A549 (cell line): ENCODE measurements around the gene PTPRK. TPM values are rescaled to one million over a fixed set of nuclear protein-coding genes. Genes with fewer than 3 reads are reported as not detected.

Experiments
- ATAC-seq, 2 experiments: fragments of 200-7000 bp in 1 of 2; fragments of >200 bp in 1 of 2; cut with Nextera tagmentation in 1 of 2; cut with Tn5 transposase in 1 of 2; 3 replicates each; pipeline versions ENCODE4 v1.8.0 to v1.9.1; 2018 to 2020; ENCODE audit warnings: mild to moderate bottlenecking in 1 of 2, moderate library complexity in 1 of 2
- CTCF ChIA-PET: fragments of 300-600 bp; sonication (Branson Sonifier 250); formaldehyde crosslinking; extraction: SDS; loops from one replicate; lab custom pipeline; 2021; ENCODE audit warnings: antibody characterized with exemption, inconsistent platforms; lab: Yijun Ruan, JAX
- POLR2A ChIA-PET: fragments of 350-600 bp; formaldehyde crosslinking; extraction: SDS; loops from one replicate; lab custom pipeline; 2021; ENCODE audit warnings: antibody characterized with exemption, inconsistent platforms; lab: Yijun Ruan, JAX
- DNase-seq, 2 experiments: peaks; one replicate each; pipeline versions ENCODE4 v3.0.0 to v3.0.0-alpha.2; 2011 to 2016; ENCODE audit warnings: low read depth in 1 of 2, low spot score in 1 of 2
- FAIRE-seq: peaks from 2 replicates; lab custom pipeline; 2011; peaks lifted over from hg19 to GRCh38; lab: Jason Lieb, UNC
- H3K27ac ChIP-seq, 2 experiments: fragments of >200 bp; sonication (Bioruptor Twin); formaldehyde crosslinking; 3 replicates each; pipeline ENCODE4 v1.5.1; 2016 to 2017
- H3K4me1 ChIP-seq: fragments of >200 bp; sonication (Bioruptor Twin); formaldehyde crosslinking; 3 replicates; pipeline ENCODE4 v1.6.1; 2016
- H3K4me2 ChIP-seq: fragments of >200 bp; sonication (Bioruptor Twin); formaldehyde crosslinking; 3 replicates; pipeline ENCODE4 v1.6.1; 2016
- H3K4me3 ChIP-seq: fragments of >200 bp; sonication (Bioruptor Twin); formaldehyde crosslinking; 3 replicates; pipeline ENCODE4 v1.5.1; 2016
- H3K9me3 ChIP-seq: fragments of >200 bp; sonication (Bioruptor Twin); formaldehyde crosslinking; 3 replicates; pipeline ENCODE4 v1.6.1; 2016
- BHLHE40 ChIP-seq: IDR thresholded peaks from 2 replicates; pipeline ENCODE4 v1.6.1; 2012; ENCODE audit warnings: low read depth, low read length, inconsistent platforms
- CBX8 ChIP-seq: fragments of 200-600 bp; sonication (generic); IDR thresholded peaks from 2 replicates; pipeline ENCODE4 v1.6.1; 2016
- EHMT2 ChIP-seq: fragments of 200-600 bp; sonication (generic); IDR thresholded peaks from 2 replicates; pipeline ENCODE4 v1.6.1; 2016; ENCODE audit warnings: antibody characterized with exemption, low read depth, mild to moderate bottlenecking, moderate library complexity
- ELK1 ChIP-seq: fragments of 150-350 bp; IDR thresholded peaks from 2 replicates; pipeline ENCODE4 v1.6.1; 2014; ENCODE audit warnings: low read depth, mild to moderate bottlenecking, low read length
- EP300 ChIP-seq, 2 experiments: fragments of >200 bp; sonication (Bioruptor Twin); formaldehyde crosslinking; IDR thresholded peaks; 2 replicates in 1 of 2; 3 replicates in 1 of 2; pipeline ENCODE4 v1.6.1; 2016 to 2017
- FOXS1 ChIP-seq: fragments of 250-450 bp; sonication (Bioruptor Pico); IDR thresholded peaks from 2 replicates; pipeline ENCODE4 v1.5.0; 2020; ENCODE audit warnings: mild to moderate bottlenecking, moderate library complexity
- HEYL ChIP-seq: fragments of 250-450 bp; sonication (Bioruptor Pico); IDR thresholded peaks from 2 replicates; pipeline ENCODE4 v1.8.0; 2021; ENCODE audit warnings: mild to moderate bottlenecking, moderate library complexity
- HOXB13 ChIP-seq: fragments of 250-450 bp; sonication (Bioruptor Pico); IDR thresholded peaks from 2 replicates; pipeline ENCODE4 v1.5.0; 2020; ENCODE audit warnings: low read depth, mild to moderate bottlenecking, moderate library complexity
- HOXB5 ChIP-seq: fragments of 250-450 bp; sonication (Bioruptor Pico); IDR thresholded peaks from 2 replicates; pipeline ENCODE4 v1.5.0; 2020; ENCODE audit warnings: mild to moderate bottlenecking, moderate library complexity
- KDM5A ChIP-seq: fragments of 200-600 bp; sonication (generic); IDR thresholded peaks from 2 replicates; pipeline ENCODE4 v1.6.1; 2016; ENCODE audit warnings: antibody characterized with exemption, mild to moderate bottlenecking
- MAFK ChIP-seq: fragments of 450-650 bp; IDR thresholded peaks from 2 replicates; pipeline ENCODE4 v1.6.1; 2014; ENCODE audit not compliant: partially characterized antibody
- NFE2L2 ChIP-seq: fragments of 150-350 bp; conservative IDR thresholded peaks from 2 replicates; pipeline ENCODE4 v1.6.1; 2014; ENCODE audit warnings: low read length
- NR3C1 ChIP-seq: fragments of >200 bp; sonication (Bioruptor Twin); formaldehyde crosslinking; IDR thresholded peaks from 3 replicates; pipeline ENCODE4 v1.6.1; 2017
- PHF8 ChIP-seq: fragments of 200-600 bp; sonication (generic); IDR thresholded peaks from 2 replicates; pipeline ENCODE4 v1.6.1; 2016; ENCODE audit warnings: low read depth, mild to moderate bottlenecking, antibody characterized with exemption, moderate library complexity, borderline replicate concordance
- RAD21 ChIP-seq, 2 experiments: fragments of >200 bp in 1 of 2; sonication (Bioruptor Twin) in 1 of 2; formaldehyde crosslinking in 1 of 2; IDR thresholded peaks in 1 of 2; conservative IDR thresholded peaks in 1 of 2; 2 replicates in 1 of 2; 3 replicates in 1 of 2; pipeline ENCODE4 v1.6.1; 2012 to 2018; ENCODE audit warnings: inconsistent platforms in 1 of 2
- RCOR1 ChIP-seq: fragments of 150-350 bp; IDR thresholded peaks from 2 replicates; pipeline ENCODE4 v1.6.1; 2014; ENCODE audit warnings: antibody characterized with exemption, low read length, low read depth
- RNF2 ChIP-seq: fragments of 200-600 bp; sonication (generic); IDR thresholded peaks from 2 replicates; pipeline ENCODE4 v1.6.1; 2016; ENCODE audit warnings: low read depth, mild to moderate bottlenecking, antibody characterized with exemption, moderate library complexity, borderline replicate concordance
- SMC3 ChIP-seq: fragments of >200 bp; sonication (Bioruptor Twin); formaldehyde crosslinking; IDR thresholded peaks from 3 replicates; pipeline ENCODE4 v1.6.1; 2018; ENCODE audit warnings: inconsistent platforms
- SREBF2 ChIP-seq: fragments of 450-650 bp; IDR thresholded peaks from 2 replicates; pipeline ENCODE4 v1.6.1; 2014; ENCODE audit warnings: mild to moderate bottlenecking, moderate library complexity
- USF2 ChIP-seq: fragments of 450-650 bp; IDR thresholded peaks from 2 replicates; pipeline ENCODE4 v1.6.1; 2014; ENCODE audit warnings: antibody characterized with exemption
- ZC3H11A ChIP-seq: fragments of 450-650 bp; IDR thresholded peaks from 2 replicates; pipeline ENCODE4 v1.6.1; 2014; ENCODE audit warnings: antibody characterized with exemption, mild to moderate bottlenecking
- ZNF302 ChIP-seq: fragments of 250-450 bp; sonication (Bioruptor Pico); IDR thresholded peaks from 2 replicates; pipeline ENCODE4 v1.9.0; 2021; ENCODE audit warnings: inconsistent platforms, mild to moderate bottlenecking, moderate library complexity
- WGBS: methylation state at CpG from one replicate; pipeline ENCODE4 v1.1.6; 2017; ENCODE audit errors: missing lambda C conversion rate; 5-methylcytosine and 5-hydroxymethylcytosine counted together
- polyA plus RNA-seq, 4 experiments: library from polyadenylated mRNA; depleted of rRNA in 3 of 4; stranded (reverse); fragments of >200 nt; fragmentation: RNase III in 1 of 4; extraction: RNeasy Plus Mini Kit Qiagen cat#74134 plus additional on column Dnase treatment in 1 of 4; gene quantifications; 2 replicates in 3 of 4; 3 replicates in 1 of 4; pipeline ENCODE4 v1.2.3, GENCODE V29; 2011 to 2017
- TF ChIP-seq, protein P1 (sequence below): fragments of 250-450 bp; sonication (Bioruptor Pico); IDR thresholded peaks from 2 replicates; pipeline ENCODE4 v1.5.0; 2020; ENCODE audit warnings: low read depth, mild to moderate bottlenecking, moderate library complexity
- TF ChIP-seq, protein P2 (sequence below): fragments of >200 bp; sonication (Bioruptor Twin); formaldehyde crosslinking; IDR thresholded peaks from 2 replicates; pipeline ENCODE4 v1.6.1; 2016

Gene PTPRK
- polyA plus RNA-seq, 2 of the 4 experiments (the other 2 are of a cell fraction) = 14.4 to 16.1 TPM

DNA sequence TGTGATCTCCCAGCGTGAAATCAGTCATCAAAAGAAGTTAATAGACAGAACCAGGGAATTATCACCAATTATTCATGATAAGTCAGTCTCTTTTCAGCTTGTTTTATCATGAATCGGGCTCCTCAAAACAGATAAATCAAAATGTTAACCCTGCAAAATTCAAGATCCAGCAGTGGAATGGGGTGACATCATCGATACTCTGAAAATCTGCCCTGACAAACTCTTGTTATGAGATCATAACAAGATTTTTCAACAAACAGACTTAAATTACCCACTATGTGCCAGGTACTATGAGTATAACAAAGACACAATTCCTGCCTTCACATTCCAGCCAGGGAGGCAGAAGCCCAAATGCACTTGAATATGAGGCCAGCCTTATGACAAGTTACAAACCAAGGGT, 64.4 kb downstream of the PTPRK start:
- no peak overlapping the region for H3K4me2 ChIP-seq
- no peaks in the 10 kb centered on the region for H3K9me3 ChIP-seq
- WGBS = 84% methylated on average over 3 of the region's 3 CpGs
- no peak for ATAC-seq
- DNase-seq = no peak
- no peak overlapping the region for H3K27ac ChIP-seq
- ChIA-PET CTCF (no interaction called here), POLR2A (no interaction called here)
- no peak overlapping the region for H3K4me3 ChIP-seq
- no peak for TF ChIP-seq USF2
- H3K4me1 ChIP-seq = peaks cover 4% of the 10 kb centered on the region; the same call in 2 of the 3 replicates
- FAIRE-seq = no peak

GRCh38 chr6:128452713-128453112, 67.7 kb downstream of the PTPRK start:
- H3K4me1 ChIP-seq = peaks cover 4% of the 10 kb centered on the region; the same call in 2 of the 3 replicates
- WGBS = 95% methylated on average over 2 of the region's 2 CpGs
- no peak overlapping the region for H3K4me3 ChIP-seq
- no peak overlapping the region for H3K4me2 ChIP-seq
- H3K9me3 ChIP-seq = no peaks in the 10 kb centered on the region
- no peak for DNase-seq
- ChIA-PET POLR2A (no interaction called here), CTCF (no interaction called here)
- TF ChIP-seq ZC3H11A (no peak), HOXB5 (CRISPR knock-in tag) (no peak), EP300 (IDR thresholded peaks at IDR 0.05) (no peak), CBX8 (no peak), ZNF302 (no peak), MAFK (peak; percentile 53)
- TF ChIP-seq, protein P1, sequence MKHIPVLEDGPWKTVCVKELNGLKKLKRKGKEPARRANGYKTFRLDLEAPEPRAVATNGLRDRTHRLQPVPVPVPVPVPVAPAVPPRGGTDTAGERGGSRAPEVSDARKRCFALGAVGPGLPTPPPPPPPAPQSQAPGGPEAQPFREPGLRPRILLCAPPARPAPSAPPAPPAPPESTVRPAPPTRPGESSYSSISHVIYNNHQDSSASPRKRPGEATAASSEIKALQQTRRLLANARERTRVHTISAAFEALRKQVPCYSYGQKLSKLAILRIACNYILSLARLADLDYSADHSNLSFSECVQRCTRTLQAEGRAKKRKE (CRISPR knock-in tag) = no peak
- no peak for ATAC-seq
- no peak for FAIRE-seq
- no peak overlapping the region for H3K27ac ChIP-seq

GRCh38 chr6:128446497-128446896, 73.9 kb downstream of the PTPRK start:
- POLR2A ChIA-PET = no interaction called here
- FAIRE-seq (no peak), ATAC-seq (no peak), DNase-seq (no peak)
- H3K4me2 ChIP-seq = no peak overlapping the region
- CTCF ChIA-PET = no interaction called here
- no peak overlapping the region for H3K4me3 ChIP-seq
- WGBS = 85% methylated on average over 3 of the region's 3 CpGs
- H3K4me1 ChIP-seq = peaks cover 18% of the 10 kb centered on the region
- H3K27ac ChIP-seq = no peak overlapping the region
- TF ChIP-seq PHF8 = no peak
- TF ChIP-seq SMC3 = no peak
- TF ChIP-seq ELK1 = no peak
- TF ChIP-seq RCOR1 = no peak
- TF ChIP-seq EHMT2 = no peak
- no peak for TF ChIP-seq ZNF302
- no peak for TF ChIP-seq HOXB13
- no peak for TF ChIP-seq NR3C1
- no peak for TF ChIP-seq KDM5A
- no peak for TF ChIP-seq SREBF2
- TF ChIP-seq RAD21 (conservative IDR thresholded peaks at IDR 0.05 in 1 of 2, IDR thresholded peaks at IDR 0.05 in 1 of 2) = no peak
- TF ChIP-seq, protein P2, sequence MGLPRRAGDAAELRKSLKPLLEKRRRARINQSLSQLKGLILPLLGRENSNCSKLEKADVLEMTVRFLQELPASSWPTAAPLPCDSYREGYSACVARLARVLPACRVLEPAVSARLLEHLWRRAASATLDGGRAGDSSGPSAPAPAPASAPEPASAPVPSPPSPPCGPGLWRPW = no peak
- TF ChIP-seq HEYL (CRISPR knock-in tag) = no peak
- TF ChIP-seq RNF2 = no peak
- no peak for TF ChIP-seq BHLHE40
- TF ChIP-seq NFE2L2 = no peak
- TF ChIP-seq FOXS1 (CRISPR knock-in tag) = no peak
- no peaks in the 10 kb centered on the region for H3K9me3 ChIP-seq
